Endometrium (tissue), 2 donors: ENCODE measurements around the gene AHSP.
"Not testable (repeated sequence)": the region's sequence is repeated elsewhere in the genome, so short reads cannot be mapped to it uniquely, and the experiment has no call there.

Experiments used
- FAIRE-seq: peaks from 2 replicates; lab custom pipeline; 2012; peaks lifted over from hg19 to GRCh38; lab: Jason Lieb, UNC
- donor health status: control.
- donor health status: control.

The AHSP gene

DNA sequence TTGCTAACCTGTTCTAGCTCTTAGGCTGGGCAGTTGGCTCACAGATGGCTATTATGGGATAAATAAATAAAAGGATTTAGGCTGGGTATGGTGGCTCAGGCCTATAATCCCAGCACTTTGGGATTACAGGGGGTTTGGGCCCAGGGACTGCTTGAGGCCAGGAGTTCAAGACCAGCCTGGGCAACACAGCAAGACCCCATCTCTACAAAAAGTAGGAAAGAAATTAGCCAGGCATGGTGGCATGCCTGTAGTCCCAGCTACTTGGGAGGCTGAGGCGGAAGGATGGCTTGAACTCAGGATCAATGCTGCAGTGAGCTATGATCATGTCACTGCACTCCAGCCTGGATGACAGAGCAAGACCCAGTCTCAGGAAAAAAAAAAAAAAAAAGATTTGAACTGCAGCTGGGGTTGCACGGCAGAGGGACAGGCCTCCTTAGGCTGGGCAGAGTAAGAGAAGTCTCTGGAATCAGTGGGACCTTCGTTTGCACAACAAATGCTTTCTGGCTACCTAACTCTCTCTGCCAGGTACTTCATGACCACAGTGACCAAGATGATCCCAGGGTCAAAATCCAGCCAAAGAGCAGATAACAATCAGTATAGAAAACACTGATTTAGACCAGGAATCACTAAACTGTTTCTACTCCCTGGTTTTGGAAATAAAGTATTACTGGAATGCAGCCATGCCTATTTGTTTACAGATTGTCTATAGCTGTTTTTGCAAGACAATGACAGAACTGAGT lies 26.3 kb upstream of the AHSP start:
- FAIRE-seq: no peak

DNA sequence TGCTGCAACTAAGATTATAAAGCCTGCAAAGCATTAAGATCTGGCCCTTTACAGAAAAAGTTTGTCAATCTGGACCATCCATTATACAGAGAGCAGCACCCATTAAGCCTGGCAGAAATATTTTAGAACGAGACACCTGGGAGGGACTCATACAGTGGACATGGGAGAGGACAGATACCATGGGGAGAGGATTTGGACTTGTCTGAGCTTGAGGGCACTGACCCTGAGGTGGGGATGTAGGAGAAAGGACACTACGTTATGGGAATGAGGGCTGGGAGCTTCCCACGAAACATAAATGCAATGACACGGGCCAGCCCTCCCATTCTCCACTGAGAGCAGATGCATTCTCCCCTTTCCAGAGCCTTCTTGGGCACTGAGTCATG lies 25.7 kb upstream of the AHSP start:
- FAIRE-seq: no peak

DNA sequence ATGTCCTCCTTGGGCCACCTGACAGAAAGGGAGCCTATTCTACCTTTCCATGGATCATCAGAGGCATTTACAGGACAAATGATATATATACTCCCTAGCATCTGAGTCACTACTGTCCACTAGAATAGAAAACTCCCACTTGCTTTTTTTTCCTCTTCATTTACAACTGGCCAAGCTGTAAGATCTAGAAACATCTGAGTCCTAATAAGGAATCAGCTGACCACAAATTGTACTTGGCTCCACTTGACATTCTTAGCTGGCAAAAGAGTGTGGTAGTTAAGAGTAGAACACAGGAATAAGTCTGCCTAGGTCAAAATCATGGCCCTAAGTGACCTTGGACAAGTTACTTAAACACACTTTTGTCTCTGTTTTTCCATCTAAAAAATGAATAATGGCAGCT lies 24.7 kb upstream of the AHSP start:
- no peak for FAIRE-seq

DNA sequence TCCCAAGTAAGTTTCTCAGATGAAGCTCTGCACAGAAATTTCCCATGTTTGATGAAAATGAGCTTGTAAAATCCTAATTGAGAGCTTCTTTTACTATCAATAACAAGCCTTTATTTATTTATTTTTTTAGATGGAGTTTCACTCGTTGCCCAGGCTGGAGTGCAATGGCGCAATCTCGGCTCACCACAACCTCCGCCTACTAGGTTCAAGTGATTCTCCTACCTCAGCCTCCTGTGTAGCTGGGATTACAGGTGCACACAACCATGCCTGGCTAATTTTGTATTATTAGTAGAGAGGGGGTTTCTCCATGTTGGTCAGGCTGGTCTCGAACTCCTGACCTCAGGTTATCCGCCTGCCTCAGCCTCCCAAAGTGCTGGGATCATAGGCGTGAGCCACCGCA lies 24.1 kb upstream of the AHSP start:
- not testable (repeated sequence) for FAIRE-seq

DNA sequence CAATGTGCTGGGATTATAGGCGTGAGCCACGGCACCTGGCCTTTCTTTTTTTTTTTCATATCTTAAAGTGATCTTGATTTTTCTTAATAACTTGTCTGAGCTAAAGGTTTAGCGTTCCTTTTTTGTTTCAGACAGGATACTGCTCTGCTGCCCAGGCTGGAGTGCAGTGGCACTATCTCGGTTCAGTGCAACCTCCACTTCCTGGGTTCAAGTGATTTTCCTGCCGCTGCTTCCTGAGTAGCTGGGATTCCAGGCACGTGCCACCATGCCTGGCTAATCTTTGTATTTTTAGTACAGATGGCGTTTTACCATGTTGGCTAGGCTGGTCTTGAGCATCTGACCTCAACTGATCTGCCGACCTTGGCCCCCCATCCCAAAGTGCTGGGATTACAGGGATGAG lies 23.5 kb upstream of the AHSP start:
- no peak for FAIRE-seq

DNA sequence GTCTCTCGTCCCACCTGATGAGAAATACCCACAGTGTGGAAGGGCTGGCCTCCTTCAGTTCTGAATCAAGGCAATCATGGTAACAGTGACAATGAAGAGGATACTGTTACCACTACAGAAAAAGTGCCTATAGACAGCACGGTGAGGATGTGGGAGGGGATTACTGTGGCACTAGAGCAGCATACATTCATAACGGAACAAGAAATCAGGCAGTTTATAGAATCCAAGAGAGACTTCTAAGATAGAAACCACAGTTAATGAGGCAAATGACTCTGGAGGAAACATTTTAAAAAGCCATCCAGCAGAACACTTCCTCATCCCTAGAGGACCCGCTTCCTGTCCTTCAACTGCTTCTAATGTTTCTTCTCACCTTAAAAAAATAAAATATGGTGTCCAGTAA lies 22.2 kb upstream of the AHSP start:
- no peak for FAIRE-seq

DNA sequence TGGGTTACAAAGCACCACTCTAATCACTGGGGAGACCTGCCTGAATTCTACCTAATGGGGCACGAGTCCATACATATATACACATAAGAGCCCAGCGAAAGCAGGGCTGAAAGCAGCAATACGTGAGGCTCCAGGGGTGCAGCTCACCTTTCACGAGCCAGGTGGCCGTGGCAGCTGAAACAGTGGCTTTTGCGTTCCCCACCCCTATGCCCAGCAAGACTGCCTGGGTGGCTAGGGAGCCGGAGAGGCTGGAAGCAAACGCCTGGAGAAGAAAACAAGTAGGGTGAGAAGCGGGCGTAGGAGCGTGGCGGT lies 20.1 kb upstream of the AHSP start:
- no peak for FAIRE-seq

DNA sequence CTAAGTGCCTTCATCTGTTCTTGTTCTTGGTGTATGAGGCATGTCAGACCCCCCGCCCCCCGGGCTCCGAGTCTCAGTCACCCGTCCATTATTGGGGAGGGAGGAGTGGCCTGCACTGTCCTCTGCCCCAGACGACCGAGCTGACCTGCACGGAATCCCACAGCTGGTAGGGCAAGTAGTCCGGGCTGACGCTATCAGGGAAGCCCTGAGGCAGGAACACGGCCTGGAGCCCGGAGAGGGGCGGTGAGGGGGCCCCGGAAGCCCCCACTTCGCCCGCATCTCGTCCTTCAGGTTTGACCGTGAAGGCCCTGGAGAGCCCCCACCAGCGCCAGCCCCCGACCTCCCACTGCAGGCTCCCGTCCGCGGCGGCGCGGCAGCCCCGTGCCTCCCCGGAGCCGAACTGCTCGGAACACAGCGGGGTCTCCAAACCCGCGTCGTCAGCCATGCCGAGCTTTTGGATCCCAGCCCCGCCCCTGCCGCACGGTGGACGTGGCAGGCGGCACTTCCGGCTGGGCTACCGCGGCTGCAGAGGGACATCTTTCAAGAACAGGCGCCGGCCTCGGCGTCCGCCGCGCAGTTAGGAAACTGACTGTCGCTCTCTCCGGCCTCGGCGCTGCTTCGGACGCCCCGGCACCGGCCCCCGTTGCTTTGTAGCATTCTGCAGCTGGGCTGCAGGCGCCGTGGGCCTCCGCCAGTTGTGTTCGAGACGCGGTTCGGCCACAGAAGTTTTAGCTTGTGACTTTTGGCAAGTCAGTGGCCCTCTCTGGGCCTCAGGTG lies 19.6 kb upstream of the AHSP start, which contains the start of gene RUSF1:
Gene RUSF1, minus strand, starts transcription at position 463 of the 777 bp plus-strand sequence. Its CDS starts 18 bp downstream, at position 445.
- FAIRE-seq: no peak

DNA sequence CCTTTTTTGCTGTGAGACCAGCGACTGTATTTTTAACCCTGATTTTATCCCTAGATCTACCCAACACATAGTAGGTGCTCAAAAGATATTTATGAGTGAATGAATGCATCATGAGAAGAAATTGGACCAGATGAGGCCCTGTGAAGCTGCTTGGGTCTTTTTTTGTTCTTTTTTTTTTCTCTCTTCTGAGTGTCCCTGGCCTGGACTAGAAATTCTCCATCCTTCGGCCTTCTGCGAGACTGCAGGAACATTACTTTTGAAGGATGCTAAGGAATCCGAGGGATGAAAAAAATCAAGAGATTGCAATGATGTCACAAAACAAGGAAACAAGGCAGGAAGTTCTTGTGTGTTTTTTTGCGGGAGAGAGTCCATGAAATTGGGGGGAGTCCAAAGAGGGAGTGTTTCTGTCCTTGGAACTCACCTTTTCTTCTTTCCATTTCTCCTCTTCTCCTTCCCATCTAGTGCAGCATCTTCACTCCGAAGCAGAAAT lies 18.9 kb upstream of the AHSP start:
- FAIRE-seq: no peak

DNA sequence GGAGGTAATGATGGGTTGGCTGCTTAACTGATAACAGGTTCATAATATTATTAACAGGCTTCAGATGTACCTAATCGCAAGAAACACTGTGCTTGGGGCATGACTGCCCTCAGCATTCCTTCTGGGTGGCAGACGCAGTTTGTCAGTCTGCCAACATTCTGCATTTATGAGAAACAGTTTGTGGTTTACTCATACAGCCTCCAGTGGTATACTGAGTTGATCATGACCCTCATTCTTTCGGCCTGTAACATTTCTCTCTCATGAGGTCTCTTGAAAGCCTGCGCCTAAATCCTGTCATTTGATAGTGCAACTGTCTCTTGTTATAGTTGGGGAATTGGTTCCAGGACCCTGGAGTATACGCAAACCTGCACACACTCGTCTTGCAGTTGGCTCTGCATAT lies 14.6 kb upstream of the AHSP start:
- no peak for FAIRE-seq

DNA sequence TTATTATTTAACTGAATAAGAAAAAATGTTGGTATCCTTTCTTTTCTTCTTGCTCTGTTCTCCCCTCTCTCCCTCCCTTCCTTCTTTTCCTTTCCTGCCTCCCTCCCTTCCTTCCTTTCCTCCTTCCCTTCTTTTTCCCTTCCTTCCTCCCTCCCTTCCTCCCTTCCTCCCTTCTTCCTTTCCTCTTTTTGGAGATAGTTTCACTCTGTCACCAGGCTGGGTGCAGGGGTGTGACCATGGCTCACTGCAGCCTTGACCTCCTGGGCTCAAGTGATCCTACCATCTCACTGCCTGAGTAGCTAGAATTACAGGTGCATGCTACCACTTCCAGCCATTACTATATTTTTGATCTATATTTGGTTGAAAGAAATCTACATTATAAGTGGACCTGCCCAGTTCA lies 13.8 kb upstream of the AHSP start:
- no peak for FAIRE-seq

DNA sequence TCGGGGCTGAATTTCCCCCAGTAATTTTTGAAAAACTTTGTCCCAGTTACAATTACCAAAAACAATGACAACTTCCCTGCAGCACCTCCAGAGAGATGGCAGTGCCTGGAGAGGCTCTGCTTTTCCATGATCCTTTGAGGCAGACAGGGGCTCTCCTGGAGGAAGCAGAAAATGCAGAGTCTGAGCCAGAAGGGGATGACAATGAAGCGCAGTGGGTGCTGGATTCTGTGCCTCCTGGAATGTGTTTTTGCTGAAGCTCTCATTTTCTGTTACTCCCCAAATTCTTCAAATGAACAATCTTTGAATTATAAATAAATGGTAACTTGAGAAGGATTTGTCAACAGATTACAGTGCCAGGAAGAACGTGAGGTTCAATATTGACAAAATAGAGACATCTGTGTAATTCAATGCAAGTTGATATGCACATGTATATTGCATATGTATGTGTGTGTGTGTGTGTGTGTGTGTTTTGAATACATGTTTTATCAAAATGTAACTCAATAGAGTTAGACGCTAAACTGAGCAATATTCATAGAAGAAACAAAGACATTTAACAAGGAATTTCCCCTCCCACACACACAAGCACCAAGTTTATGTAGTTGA lies 9.8 kb upstream of the AHSP start:
- no peak for FAIRE-seq

DNA sequence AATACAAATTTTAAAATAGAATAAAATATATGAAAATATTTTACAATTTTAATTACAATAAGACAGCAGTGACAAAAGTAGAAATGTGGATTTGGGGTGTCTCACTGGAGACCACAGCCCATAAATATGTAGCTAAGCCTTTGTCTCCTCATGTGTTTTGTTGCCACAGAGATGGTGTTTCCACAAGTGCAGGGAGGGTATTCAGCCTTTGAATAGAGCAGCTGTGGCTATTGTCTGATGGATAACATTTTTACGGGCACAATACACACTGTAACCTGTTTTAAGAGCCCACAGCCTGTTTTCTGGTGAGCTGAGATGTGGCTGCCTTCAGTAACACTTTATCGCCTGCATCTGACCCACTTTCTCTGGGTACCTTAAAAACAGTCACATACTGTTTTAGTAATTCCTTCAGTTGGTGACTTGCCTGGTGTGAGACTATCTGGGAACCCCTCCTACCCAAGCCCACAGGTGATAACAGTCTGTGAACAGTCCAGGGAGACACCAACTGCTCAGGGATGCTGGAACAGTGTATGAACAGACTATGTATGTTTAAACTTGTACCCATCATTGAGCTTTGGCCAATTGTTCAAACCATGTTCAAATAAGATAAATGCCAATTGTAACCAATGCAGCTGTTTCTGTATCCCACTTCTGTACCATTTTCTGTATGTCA lies 7.8 kb upstream of the AHSP start:
- no peak for FAIRE-seq

DNA sequence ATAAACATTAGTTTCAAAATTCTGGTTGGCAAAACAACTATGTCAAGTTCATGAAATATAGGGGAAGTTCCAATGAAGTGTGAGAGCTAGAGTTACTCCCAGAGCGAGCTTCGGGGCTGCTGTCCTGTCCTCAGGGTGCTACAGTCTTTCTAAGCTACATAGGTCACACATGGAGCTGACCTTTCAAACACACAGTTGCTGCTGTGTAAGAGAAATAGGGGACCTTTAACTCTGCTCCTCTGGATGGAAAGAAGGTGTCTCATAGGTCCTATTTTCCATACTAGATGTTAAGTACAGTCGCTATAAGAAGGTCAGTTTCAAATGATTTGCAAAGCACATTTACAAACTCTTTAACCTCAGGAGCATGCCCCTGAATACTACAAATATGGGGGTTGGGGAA lies 6.3 kb upstream of the AHSP start:
- no peak for FAIRE-seq

DNA sequence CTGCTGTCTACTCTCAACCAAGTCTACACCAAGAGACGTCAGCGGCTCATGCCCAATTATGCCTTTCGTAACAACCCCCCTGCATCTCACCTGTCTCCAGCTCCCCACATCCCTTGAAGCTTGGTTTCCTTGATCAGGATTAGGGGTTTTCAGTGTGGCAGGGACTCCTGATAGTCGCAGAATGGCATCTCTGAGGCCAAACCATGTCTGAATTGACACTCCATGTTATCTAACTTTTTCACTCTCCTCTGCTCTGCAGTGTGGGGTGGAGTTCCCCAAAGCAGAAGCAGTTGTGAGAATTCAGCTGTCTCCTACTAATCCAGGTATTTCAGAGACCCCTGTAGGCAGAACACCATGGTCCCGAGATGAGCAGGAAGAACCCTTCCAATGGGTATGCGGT lies 5.6 kb upstream of the AHSP start:
- FAIRE-seq: no peak

DNA sequence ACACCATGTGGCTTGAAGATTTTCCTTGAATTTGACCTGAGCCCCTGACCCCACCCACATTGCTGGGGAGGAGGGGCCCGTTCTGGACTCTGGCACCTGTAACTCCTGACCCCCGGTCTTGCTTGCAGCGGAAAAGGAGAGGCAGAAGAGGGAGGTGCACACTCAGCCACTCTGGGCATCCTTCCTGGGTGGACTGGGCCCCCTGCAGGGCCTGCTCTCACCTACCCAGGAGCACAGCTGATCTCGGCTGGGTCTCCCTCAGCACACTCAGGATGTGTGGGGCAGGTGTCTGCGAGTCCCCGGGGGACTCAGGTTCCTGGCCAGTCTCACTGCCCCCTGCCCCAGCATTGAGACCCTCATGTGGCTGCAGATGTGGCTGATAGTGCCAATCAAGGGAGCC lies 3.9 kb upstream of the AHSP start:
- FAIRE-seq: not testable (repeated sequence)

DNA sequence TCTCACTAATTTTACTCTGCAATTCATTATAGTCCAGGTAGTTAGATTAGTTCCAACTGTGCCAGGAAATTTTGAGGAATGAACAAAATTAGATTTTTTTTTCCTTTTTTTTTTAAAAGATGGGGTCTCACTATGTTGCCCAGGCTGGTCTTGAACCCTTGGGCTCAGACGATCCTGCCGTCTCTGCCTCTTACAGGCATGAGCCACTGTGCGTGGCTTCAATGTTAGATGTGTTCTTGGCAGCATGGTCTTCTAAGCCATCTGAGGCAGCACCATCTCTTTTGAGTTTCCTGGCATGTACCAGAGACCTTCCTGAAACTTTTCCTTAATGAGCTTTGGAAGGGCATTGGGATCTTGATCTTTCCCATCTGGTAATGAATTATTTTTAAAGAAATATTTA lies 2.6 kb upstream of the AHSP start:
- no peak for FAIRE-seq

DNA sequence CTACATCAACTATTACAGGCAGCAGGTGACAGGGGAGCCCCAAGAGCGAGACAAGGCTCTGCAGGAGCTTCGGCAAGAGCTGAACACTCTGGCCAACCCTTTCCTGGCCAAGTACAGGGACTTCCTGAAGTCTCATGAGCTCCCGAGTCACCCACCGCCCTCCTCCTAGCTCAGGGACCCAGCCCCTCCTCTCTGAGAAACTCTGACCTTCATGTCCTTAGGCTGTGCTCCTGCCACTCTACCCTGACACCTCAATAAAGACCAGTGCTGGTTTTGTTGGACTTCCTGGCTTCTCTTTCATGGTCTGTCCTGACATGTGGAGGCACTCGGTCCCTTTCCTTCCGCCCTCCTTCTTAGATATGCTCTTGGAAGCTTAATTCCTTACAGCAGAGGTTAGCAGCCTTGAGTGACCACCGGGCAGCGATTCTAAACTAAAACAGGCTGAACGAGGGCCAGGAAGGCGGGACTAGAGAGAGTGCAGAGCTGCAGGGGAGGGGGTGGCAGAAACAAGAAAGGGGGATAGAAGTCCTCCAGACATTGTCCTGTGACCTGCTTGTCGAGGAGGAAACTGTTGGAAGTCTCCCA lies 915 bp downstream of the AHSP start:
- FAIRE-seq: no peak

DNA sequence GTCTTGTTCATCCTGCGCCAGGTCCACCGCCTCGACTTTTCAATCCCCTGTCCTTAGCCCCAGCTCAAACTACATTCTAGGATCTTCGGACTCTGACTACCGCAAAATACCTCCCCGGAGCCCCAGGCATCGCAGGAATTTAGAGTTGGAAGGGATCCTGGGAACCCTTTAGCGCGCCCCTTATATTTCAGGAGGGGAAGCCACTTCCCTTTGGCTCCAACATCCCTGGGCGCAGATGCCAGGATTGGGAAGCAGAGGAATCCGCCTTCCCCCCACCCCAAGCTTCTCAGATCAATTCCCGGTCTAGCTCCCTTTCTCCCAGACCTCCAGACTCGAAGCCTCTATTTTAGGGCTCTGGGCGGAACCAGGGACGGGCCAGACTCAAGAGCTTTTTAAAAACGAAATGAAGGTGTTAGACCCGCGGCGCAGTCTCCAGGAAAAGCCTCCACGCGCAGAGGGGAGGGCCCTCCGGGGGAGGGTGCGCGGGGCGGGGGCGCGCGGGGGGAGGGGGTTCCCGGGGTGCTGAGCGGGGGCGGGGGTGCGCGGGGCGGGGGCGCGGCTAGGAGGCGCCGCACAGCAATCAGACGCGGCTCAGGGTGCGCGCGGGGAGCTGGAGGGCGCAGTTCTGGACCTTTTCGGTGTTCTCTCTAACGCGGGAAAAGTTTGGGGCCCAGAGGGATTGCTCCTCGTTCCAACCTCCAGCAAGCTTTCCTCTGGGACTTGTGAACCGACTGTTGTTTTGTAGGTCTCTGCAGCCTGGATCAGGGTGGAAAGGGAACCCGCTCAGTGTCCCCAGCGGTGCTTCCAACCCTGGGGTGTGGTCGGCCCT lies 1.6 kb downstream of the AHSP start:
- FAIRE-seq: no peak

DNA sequence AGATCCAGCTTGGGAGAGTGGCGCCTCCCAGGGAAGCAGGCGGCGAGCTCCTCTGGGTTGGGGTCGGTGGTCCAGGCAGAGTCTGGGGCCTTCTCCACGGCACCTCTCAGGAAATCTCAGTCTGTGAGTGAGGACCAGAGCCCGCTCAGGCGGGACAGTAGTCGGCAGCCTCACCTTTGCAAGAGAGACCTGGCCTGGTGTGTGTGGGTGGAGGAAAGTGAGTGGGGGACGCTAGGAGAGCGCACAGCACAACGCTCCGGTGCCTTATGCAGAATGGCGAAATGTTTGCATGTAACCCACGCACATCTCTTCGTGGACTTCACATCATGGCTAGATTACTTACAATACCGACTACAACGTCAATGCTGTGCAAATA lies 2.2 kb downstream of the AHSP start:
- FAIRE-seq: no peak

DNA sequence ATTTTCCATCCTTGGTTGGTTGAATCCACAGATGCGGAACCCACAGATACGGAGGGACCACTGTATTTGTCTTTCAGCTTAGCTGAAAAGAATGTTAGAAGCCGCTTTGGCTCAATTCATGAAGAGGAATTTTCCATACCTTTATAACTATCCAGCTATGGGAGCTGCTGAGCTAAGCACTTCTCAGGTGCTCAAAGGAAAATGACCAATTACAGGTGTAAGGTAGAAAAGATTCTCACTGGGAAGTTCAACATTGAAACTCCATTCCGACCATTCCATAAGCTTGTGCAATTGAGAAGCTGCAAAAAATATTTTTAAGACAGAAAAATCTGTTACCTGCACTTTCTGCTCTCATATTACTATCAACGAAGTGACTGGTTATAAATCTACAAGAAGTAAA lies 2.7 kb downstream of the AHSP start:
- no peak for FAIRE-seq

DNA sequence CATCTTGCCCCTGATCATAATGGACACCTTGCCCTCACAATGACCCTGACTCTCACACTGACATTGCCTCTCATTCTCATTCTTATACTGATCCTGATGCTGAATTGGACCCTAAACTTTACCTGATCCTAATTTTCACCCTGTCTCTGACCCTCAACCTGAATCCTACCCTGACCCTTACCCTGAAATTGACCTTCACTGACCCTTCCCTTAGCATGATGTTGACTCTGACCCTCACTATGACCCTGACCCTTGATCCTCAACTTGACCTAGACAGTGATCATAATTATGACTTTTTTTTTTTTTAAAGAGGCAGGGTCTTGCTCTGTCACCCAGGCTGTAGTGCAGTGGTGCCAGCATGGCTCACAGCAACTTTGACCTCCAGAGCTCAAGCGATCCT lies 3.4 kb downstream of the AHSP start:
- FAIRE-seq: no peak
